Gastroesophageal sphincter (tissue), 4 donors: ENCODE data around the gene PITPNM2. TPM values are rescaled to one million over a fixed set of nuclear protein-coding genes. Genes with fewer than 3 reads are reported as not detected.

Experiments used
- ATAC-seq: fragments of 150-250 bp; one replicate; pipeline ENCODE4 v1.9.1; 2016; ENCODE audit warnings: mild to moderate bottlenecking, moderate library complexity
- H3K27ac ChIP-seq, 4 donors: fragments of 200-600 bp; sonication (generic) in 3 of 4; 1 replicate in 3 of 4; 2 replicates in 1 of 4; pipeline ENCODE4 v1.5.1; 2016 to 2019
- H3K27me3 ChIP-seq: fragments of 200-600 bp; sonication (generic); one replicate; pipeline ENCODE4 v1.5.1; 2019
- H3K36me3 ChIP-seq, 2 donors: fragments of 200-600 bp; sonication (generic); one replicate each; pipeline ENCODE4 v1.5.1; 2019; ENCODE audit warnings: control low read depth in 1 of 2
- H3K4me1 ChIP-seq, 3 donors: fragments of 200-600 bp; sonication (generic); 1 replicate in 2 of 3; 2 replicates in 1 of 3; pipeline ENCODE4 v1.5.1; 2016 to 2019; ENCODE audit warnings: control low read depth in 2 of 3
- H3K4me3 ChIP-seq, 2 donors: fragments of 200-600 bp; sonication (generic); one replicate each; pipeline ENCODE4 v1.5.1; 2019; ENCODE audit warnings: mild to moderate bottlenecking in 1 of 2, moderate library complexity in 1 of 2
- H3K9me3 ChIP-seq, 3 donors: fragments of 200-600 bp; sonication (generic); one replicate each; pipeline ENCODE4 v1.5.1; 2017 to 2019; ENCODE audit warnings: control low read depth in 2 of 3
- CTCF ChIP-seq, 4 experiments: fragments of 200-600 bp in 2 of 4; fragments of 450-650 bp in 2 of 4; sonication (generic) in 1 of 4; IDR thresholded peaks; one replicate each; pipeline ENCODE4 v1.5.1; 2017 to 2019; ENCODE audit warnings: antibody characterized with exemption in 4 of 4, mild to moderate bottlenecking in 2 of 4, moderate library complexity in 2 of 4
- EP300 ChIP-seq: sonication (generic); formaldehyde crosslinking; IDR thresholded peaks from one replicate; pipeline ENCODE4 v1.6.1; 2017; ENCODE audit warnings: antibody characterized with exemption, mild to moderate bottlenecking
- POLR2A ChIP-seq, 2 donors: fragments of 450-650 bp; IDR thresholded peaks; one replicate each; pipeline ENCODE4 v1.6.1; 2017; ENCODE audit warnings: antibody characterized with exemption in 2 of 2, mild to moderate bottlenecking in 2 of 2, moderate library complexity in 1 of 2
- POLR2AphosphoS5 ChIP-seq: sonication (generic); formaldehyde crosslinking; IDR thresholded peaks from one replicate; pipeline ENCODE4 v1.6.1; 2017; ENCODE audit warnings: antibody characterized with exemption
- whole genome bisulfite sequencing, 2 donors: methylation state at CpG; one replicate each; pipeline ENCODE4 v1.1.5; 2018; ENCODE audit warnings: low coverage in 1 of 2; 5-methylcytosine and 5-hydroxymethylcytosine counted together
- total RNA-seq, 4 donors: library from RNA; depleted of rRNA; stranded (reverse); fragments of >200 nt; gene quantifications; one replicate each; pipeline ENCODE4 v1.1.0, GENCODE V29; 2016

Gene PITPNM2
- total RNA-seq, 4 donors from 2014 or later = 9.9 to 20.4 (median 16.4) TPM

GRCh38 chr12:123111498-123112165, 39.3 kb downstream of the PITPNM2 start:
- TF ChIP-seq POLR2A (IDR thresholded peaks at IDR 0.05) (no peak), EP300 (no peak), CTCF (IDR thresholded peaks at IDR 0.05) (no peak), POLR2AphosphoS5 (no peak)
- ATAC-seq = no peak
- Histone ChIP-seq H3K4me1 (peaks cover 6 to 96% (median 43%) of the 10 kb centered on the region in 3 donors), H3K27me3 (no peaks in the 10 kb centered on the region), H3K9me3 (no peaks in the 10 kb centered on the region), H3K4me3 (no peak overlapping the region), H3K36me3 (peaks cover 0 to 7% of the 10 kb centered on the region in 2 donors), H3K27ac (peak overlapping the region in 1 of 4 donors; percentile 85)
- WGBS, 2 donors = 79% methylated on average over 14 of the region's 19 CpGs; no CpG with 5 or more reads in 1 of the 2 donors

- no peak overlapping the region for H3K4me3 ChIP-seq
- TF ChIP-seq EP300 (no peak), CTCF (IDR thresholded peaks at IDR 0.05) (no peak), POLR2AphosphoS5 (no peak), POLR2A (IDR thresholded peaks at IDR 0.05) (no peak)
- peaks cover 0 to 85% (median 23%) of the 10 kb centered on the region in 3 donors for H3K4me1 ChIP-seq
- no peak for ATAC-seq
- 40 to 47% methylated on average over 1 to 2 of the region's 3 CpGs for WGBS, 2 donors
- peaks cover 0 to 18% of the 10 kb centered on the region in 2 donors for H3K36me3 ChIP-seq
- H3K9me3 ChIP-seq = no peaks in the 10 kb centered on the region
- H3K27me3 ChIP-seq = no peaks in the 10 kb centered on the region
- peak overlapping the region in 2 of 4 donors; percentile 38 to 54 for H3K27ac ChIP-seq
These were observed 41.5 kb downstream of the PITPNM2 start for GRCh38 chr12:123109319-123109772.

GRCh38 chr12:123108682-123109066, 42.2 kb downstream of the PITPNM2 start:
- Histone ChIP-seq H3K4me1 (peaks cover 0 to 79% (median 21%) of the 10 kb centered on the region in 3 donors), H3K4me3 (no peak overlapping the region), H3K27me3 (no peaks in the 10 kb centered on the region), H3K9me3 (no peaks in the 10 kb centered on the region), H3K27ac (peak overlapping the region in 2 of 4 donors; percentile 38 to 54), H3K36me3 (peaks cover 0 to 18% of the 10 kb centered on the region in 2 donors)
- ATAC-seq = no peak
- TF ChIP-seq POLR2A (IDR thresholded peaks at IDR 0.05) (no peak), POLR2AphosphoS5 (no peak), CTCF (IDR thresholded peaks at IDR 0.05) (no peak), EP300 (no peak)
- 66% methylated on average over 3 of the region's 7 CpGs; no CpG with 5 or more reads in 1 of the 2 donors for WGBS, 2 donors

- WGBS, 2 donors = 80 to 89% methylated on average over 6 to 7 of the region's 13 CpGs
- H3K27ac ChIP-seq = peak overlapping the region in 2 of 4 donors; percentile 52 to 54
- TF ChIP-seq POLR2AphosphoS5 = no peak
- no peak for ATAC-seq
- H3K9me3 ChIP-seq = no peaks in the 10 kb centered on the region
- H3K36me3 ChIP-seq = peaks cover 0 to 18% of the 10 kb centered on the region in 2 donors
- H3K27me3 ChIP-seq = no peaks in the 10 kb centered on the region
- no peak overlapping the region for H3K4me3 ChIP-seq
- H3K4me1 ChIP-seq = peaks cover 0 to 78% (median 21%) of the 10 kb centered on the region in 3 donors
These were observed 42.8 kb downstream of the PITPNM2 start for GRCh38 chr12:123107926-123108681.

- Histone ChIP-seq H3K4me1 (peaks cover 0 to 76% (median 18%) of the 10 kb centered on the region in 3 donors), H3K27ac (peak overlapping the region in 3 of 4 donors; percentile 21 to 54 (median 52)), H3K4me3 (no peak overlapping the region), H3K36me3 (peaks cover 0 to 18% of the 10 kb centered on the region in 2 donors), H3K9me3 (no peaks in the 10 kb centered on the region), H3K27me3 (no peaks in the 10 kb centered on the region)
- WGBS, 2 donors = no CpG with 5 or more reads among the region's 9 CpGs
- ATAC-seq = peak; percentile 24
- TF ChIP-seq POLR2A (IDR thresholded peaks at IDR 0.05) (no peak), CTCF (IDR thresholded peaks at IDR 0.05) (no peak), EP300 (no peak), POLR2AphosphoS5 (no peak)
These were observed 44.1 kb downstream of the PITPNM2 start for GRCh38 chr12:123106640-123107359.
